Caco-2 (cell line): ENCODE measurements around the gene WFS1. TPM values are rescaled to one million over a fixed set of nuclear protein-coding genes. Genes with fewer than 3 reads are reported as not detected.

Experiments
- BruUV-seq: library from RNA; stranded (reverse); fragments of 400-500 nt; replicated peaks from 2 replicates; lab custom pipeline; 2021; lab: Mats Ljungman, UMichigan
- CTCF ChIA-PET: fragments of 300-600 bp; sonication (Branson Sonifier 250); formaldehyde crosslinking; loops from one replicate; lab custom pipeline; 2022; ENCODE audit warnings: antibody characterized with exemption; lab: Charles Lee
- POLR2A ChIA-PET: fragments of 300-600 bp; sonication (Branson Sonifier 250); formaldehyde crosslinking; loops from one replicate; lab custom pipeline; 2022; ENCODE audit warnings: antibody characterized with exemption; lab: Charles Lee
- DNase-seq, 2 experiments: peaks; one replicate each; pipeline versions ENCODE4 v3.0.0 to v3.0.0-alpha.2; 2020 to 2022
- H3K27me3 ChIP-seq: replicated peaks from 2 replicates; pipeline ENCODE4 v1.6.0; 2011; ENCODE audit warnings: low read length; ENCODE audit not compliant: control insufficient read depth, insufficient read depth
- H3K36me3 ChIP-seq: 2 replicates; pipeline ENCODE4 v1.5.1; 2011; ENCODE audit warnings: low read length; ENCODE audit not compliant: control insufficient read depth, insufficient read depth
- H3K4me1 ChIP-seq: fragments of 250-450 bp; sonication (Bioruptor Pico); 2 replicates; pipeline ENCODE4 v1.5.1; 2020; ENCODE audit warnings: mild to moderate bottlenecking
- H3K4me3 ChIP-seq: 2 replicates; pipeline ENCODE4 v1.5.1; 2011; ENCODE audit warnings: low read depth, mild to moderate bottlenecking, control low read depth, low read length
- H3K9me3 ChIP-seq: fragments of 250-450 bp; sonication (Bioruptor Pico); 2 replicates; pipeline ENCODE4 v1.5.1; 2020; ENCODE audit warnings: mild to moderate bottlenecking, moderate library complexity
- H3K27ac Mint-ChIP-seq: one replicate; pipeline ENCODE4 v1.8.0; 2022; ENCODE audit warnings: mixed read lengths; ENCODE audit not compliant: unreplicated experiment
- H3K27me3 Mint-ChIP-seq: one replicate; pipeline ENCODE4 v1.8.0; 2022; ENCODE audit warnings: mixed read lengths; ENCODE audit not compliant: insufficient read depth, unreplicated experiment
- H3K36me3 Mint-ChIP-seq: one replicate; pipeline ENCODE4 v1.8.0; 2022; ENCODE audit warnings: mild to moderate bottlenecking, mixed read lengths; ENCODE audit not compliant: insufficient read depth, unreplicated experiment
- H3K4me1 Mint-ChIP-seq: one replicate; pipeline ENCODE4 v1.8.0; 2022; ENCODE audit warnings: low read depth, mixed read lengths; ENCODE audit not compliant: unreplicated experiment
- H3K4me3 Mint-ChIP-seq: one replicate; pipeline ENCODE4 v1.8.0; 2022; ENCODE audit warnings: mild to moderate bottlenecking, moderate library complexity, mixed read lengths; ENCODE audit not compliant: unreplicated experiment
- H3K9me3 Mint-ChIP-seq: one replicate; pipeline ENCODE4 v1.8.0; 2022; ENCODE audit warnings: mixed read lengths; ENCODE audit not compliant: unreplicated experiment
- intact Hi-C: fragments of 100-400 bp; cut with micrococcal nuclease; formaldehyde crosslinking; loops from one replicate; pipeline ENCODE4 v1.10.0; 2022; ENCODE audit not compliant: unreplicated experiment
- total RNA-seq: library from RNA; stranded (reverse); gene quantifications from 2 replicates; pipeline ENCODE4 v1.2.3, GENCODE V29; 2022
- TF ChIP-seq, protein P1 (sequence below), 2 experiments: fragments of 200-600 bp in 1 of 2; IDR thresholded peaks; 1 replicate in 1 of 2; 2 replicates in 1 of 2; pipeline versions ENCODE4 v1.5.1 to v1.8.0; 2011 to 2022; ENCODE audit warnings: antibody characterized with exemption in 1 of 2, control low read depth in 1 of 2, inconsistent platforms in 1 of 2, low read depth in 1 of 2, low read length in 1 of 2, mild to moderate bottlenecking in 1 of 2, moderate library complexity in 1 of 2; ENCODE audit not compliant: insufficient read depth in 1 of 2, severe bottlenecking in 1 of 2, unreplicated experiment in 1 of 2

Gene WFS1
- total RNA-seq, 1 experiment from 2014 or later, result 24.9 TPM

DNA sequence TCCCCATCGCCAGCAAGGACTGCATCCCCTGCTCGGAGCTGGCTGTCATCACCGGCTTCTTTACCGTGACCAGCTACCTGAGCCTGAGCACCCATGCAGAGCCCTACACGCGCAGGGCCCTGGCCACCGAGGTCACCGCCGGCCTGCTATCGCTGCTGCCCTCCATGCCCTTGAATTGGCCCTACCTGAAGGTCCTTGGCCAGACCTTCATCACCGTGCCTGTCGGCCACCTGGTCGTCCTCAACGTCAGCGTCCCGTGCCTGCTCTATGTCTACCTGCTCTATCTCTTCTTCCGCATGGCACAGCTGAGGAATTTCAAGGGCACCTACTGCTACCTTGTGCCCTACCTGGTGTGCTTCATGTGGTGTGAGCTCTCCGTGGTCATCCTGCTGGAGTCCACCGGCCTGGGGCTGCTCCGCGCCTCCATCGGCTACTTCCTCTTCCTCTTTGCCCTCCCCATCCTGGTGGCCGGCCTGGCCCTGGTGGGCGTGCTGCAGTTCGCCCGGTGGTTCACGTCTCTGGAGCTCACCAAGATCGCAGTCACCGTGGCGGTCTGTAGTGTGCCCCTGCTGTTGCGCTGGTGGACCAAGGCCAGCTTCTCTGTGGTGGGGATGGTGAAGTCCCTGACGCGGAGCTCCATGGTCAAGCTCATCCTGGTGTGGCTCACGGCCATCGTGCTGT, 31.5 kb downstream of the WFS1 start:
- no peaks in the 10 kb centered on the region for H3K27me3 ChIP-seq
- H3K9me3 Mint-ChIP-seq, result no peaks in the 10 kb centered on the region
- H3K36me3 ChIP-seq, result no peaks in the 10 kb centered on the region
- H3K4me3 Mint-ChIP-seq, result no peak overlapping the region
- peaks cover 16% of the 10 kb centered on the region for H3K36me3 Mint-ChIP-seq
- POLR2A ChIA-PET, result no interaction called here
- no TSS peak for BruUV-seq
- no peaks in the 10 kb centered on the region for H3K4me1 Mint-ChIP-seq
- no peak overlapping the region for H3K27ac Mint-ChIP-seq
- intact Hi-C loops, result no loop called here
- H3K4me1 ChIP-seq, result no peaks in the 10 kb centered on the region
- DNase-seq, result no peak
- no peaks in the 10 kb centered on the region for H3K27me3 Mint-ChIP-seq
- TF ChIP-seq, protein P1, sequence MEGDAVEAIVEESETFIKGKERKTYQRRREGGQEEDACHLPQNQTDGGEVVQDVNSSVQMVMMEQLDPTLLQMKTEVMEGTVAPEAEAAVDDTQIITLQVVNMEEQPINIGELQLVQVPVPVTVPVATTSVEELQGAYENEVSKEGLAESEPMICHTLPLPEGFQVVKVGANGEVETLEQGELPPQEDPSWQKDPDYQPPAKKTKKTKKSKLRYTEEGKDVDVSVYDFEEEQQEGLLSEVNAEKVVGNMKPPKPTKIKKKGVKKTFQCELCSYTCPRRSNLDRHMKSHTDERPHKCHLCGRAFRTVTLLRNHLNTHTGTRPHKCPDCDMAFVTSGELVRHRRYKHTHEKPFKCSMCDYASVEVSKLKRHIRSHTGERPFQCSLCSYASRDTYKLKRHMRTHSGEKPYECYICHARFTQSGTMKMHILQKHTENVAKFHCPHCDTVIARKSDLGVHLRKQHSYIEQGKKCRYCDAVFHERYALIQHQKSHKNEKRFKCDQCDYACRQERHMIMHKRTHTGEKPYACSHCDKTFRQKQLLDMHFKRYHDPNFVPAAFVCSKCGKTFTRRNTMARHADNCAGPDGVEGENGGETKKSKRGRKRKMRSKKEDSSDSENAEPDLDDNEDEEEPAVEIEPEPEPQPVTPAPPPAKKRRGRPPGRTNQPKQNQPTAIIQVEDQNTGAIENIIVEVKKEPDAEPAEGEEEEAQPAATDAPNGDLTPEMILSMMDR (IDR thresholded peaks at IDR 0.05; ENCODE audit: insufficient read depth in 1 of 2, low read depth in 1 of 2, low read length in 1 of 2, severe bottlenecking in 1 of 2, unreplicated experiment in 1 of 2), result no peak
- no peaks in the 10 kb centered on the region for H3K9me3 ChIP-seq
- H3K4me3 ChIP-seq, result no peak overlapping the region
- CTCF ChIA-PET, result no interaction called here

DNA sequence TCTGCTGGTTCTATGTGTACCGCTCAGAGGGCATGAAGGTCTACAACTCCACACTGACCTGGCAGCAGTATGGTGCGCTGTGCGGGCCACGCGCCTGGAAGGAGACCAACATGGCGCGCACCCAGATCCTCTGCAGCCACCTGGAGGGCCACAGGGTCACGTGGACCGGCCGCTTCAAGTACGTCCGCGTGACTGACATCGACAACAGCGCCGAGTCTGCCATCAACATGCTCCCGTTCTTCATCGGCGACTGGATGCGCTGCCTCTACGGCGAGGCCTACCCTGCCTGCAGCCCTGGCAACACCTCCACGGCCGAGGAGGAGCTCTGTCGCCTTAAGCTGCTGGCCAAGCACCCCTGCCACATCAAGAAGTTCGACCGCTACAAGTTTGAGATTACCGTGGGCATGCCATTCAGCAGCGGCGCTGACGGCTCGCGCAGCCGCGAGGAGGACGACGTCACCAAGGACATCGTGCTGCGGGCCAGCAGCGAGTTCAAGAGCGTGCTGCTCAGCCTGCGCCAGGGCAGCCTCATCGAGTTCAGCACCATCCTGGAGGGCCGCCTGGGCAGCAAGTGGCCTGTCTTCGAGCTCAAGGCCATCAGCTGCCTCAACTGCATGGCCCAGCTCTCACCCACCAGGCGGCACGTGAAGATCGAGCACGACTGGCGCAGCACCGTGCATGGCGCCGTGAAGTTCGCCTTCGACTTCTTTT, 32.2 kb downstream of the WFS1 start:
- Mint-ChIP-seq H3K36me3 (peaks cover 12% of the 10 kb centered on the region), H3K4me1 (no peaks in the 10 kb centered on the region), H3K4me3 (no peak overlapping the region), H3K27me3 (no peaks in the 10 kb centered on the region), H3K9me3 (no peaks in the 10 kb centered on the region), H3K27ac (no peak overlapping the region)
- no TSS peak for BruUV-seq
- intact Hi-C loops, result no loop called here
- ChIA-PET POLR2A (no interaction called here), CTCF (no interaction called here)
- Histone ChIP-seq H3K27me3 (no peaks in the 10 kb centered on the region), H3K36me3 (no peaks in the 10 kb centered on the region), H3K4me1 (no peaks in the 10 kb centered on the region), H3K4me3 (no peak overlapping the region), H3K9me3 (no peaks in the 10 kb centered on the region)
- TF ChIP-seq, protein P1 (IDR thresholded peaks at IDR 0.05; ENCODE audit: insufficient read depth in 1 of 2, low read depth in 1 of 2, low read length in 1 of 2, severe bottlenecking in 1 of 2, unreplicated experiment in 1 of 2), result no peak
- no peak for DNase-seq

DNA sequence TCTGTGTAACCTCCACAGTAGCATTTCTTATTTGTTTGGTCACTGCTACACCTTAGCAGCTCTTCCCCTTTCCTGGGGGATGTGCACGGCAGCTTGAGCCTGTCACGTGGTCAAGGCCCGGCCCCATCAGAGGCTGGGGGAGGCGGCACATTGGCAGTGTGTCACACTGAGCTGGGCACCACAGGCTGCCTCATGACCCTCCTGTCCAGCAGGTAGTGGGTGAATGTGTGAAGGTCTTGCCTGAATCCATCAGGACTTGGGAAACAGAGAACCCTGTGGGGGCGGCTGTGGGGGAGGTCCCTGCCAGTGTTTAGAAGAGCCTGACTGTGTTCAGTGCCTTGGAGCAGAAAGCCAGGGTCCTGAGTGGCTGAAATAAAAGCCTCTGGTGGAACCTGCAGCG, 33.2 kb downstream of the WFS1 start:
- no peaks in the 10 kb centered on the region for H3K27me3 ChIP-seq
- no peak overlapping the region for H3K4me3 ChIP-seq
- no peak for DNase-seq
- Mint-ChIP-seq H3K4me3 (no peak overlapping the region), H3K36me3 (peaks cover 12% of the 10 kb centered on the region), H3K9me3 (no peaks in the 10 kb centered on the region), H3K27ac (no peak overlapping the region), H3K27me3 (no peaks in the 10 kb centered on the region), H3K4me1 (no peaks in the 10 kb centered on the region)
- ChIA-PET CTCF (no interaction called here), POLR2A (no interaction called here)
- BruUV-seq, result no TSS peak
- TF ChIP-seq, protein P1 (IDR thresholded peaks at IDR 0.05; ENCODE audit: insufficient read depth in 1 of 2, low read depth in 1 of 2, low read length in 1 of 2, severe bottlenecking in 1 of 2, unreplicated experiment in 1 of 2), result no peak
- no peaks in the 10 kb centered on the region for H3K4me1 ChIP-seq
- intact Hi-C loops, result no loop called here
- H3K36me3 ChIP-seq, result no peaks in the 10 kb centered on the region
- no peaks in the 10 kb centered on the region for H3K9me3 ChIP-seq
